ENCODE measurements around the gene MCTP2.
A peak's percentile ranks its signal among the peaks of the same experiment; 100 is the strongest.
"Not testable (repeated sequence)": the region's sequence is repeated elsewhere in the genome, so short reads cannot be mapped to it uniquely, and the experiment has no call there.

The MCTP2 gene

DNA sequence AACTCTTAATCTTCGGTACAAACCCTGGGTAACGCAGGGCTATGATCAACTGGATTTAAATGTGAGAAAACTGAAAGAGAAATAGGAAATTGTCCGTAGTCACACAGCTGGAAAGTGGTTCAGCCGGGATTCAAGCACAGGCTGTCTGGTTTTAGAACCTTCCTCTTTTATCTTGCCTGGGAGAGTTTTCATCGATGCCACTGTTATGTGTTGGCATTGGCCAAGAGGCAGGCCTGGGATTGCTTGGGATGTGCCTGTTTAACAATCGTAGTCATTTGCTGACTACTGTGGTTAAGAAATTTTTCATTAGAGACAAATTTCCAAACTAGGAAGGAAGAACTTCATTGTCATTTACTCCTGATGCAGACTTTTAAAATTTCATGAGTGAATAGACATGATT is 4.3 kb downstream of the MCTP2 start:
- peak in 1 of 2 experiments; percentile 15 for DNase-seq

DNA sequence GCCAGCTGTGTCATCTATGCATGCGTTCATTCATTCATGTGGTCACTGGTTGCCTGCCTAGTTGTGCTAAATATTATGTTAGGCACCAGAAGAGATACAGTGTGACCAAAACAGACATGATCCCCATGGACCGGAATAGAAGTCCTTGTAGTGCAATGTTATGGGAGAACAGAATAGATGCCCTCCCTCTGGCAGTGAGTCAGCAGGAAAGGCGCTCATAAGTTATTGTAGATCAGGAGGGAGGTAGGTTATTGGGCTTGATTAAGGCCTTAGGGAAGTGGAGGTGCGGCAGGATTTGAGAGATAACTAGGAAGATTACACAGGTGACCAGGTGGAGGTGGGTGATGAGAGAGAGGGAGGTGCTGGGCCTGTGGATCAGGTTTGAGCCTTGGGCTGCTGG is 5.2 kb downstream of the MCTP2 start:
- no peak for DNase-seq

DNA sequence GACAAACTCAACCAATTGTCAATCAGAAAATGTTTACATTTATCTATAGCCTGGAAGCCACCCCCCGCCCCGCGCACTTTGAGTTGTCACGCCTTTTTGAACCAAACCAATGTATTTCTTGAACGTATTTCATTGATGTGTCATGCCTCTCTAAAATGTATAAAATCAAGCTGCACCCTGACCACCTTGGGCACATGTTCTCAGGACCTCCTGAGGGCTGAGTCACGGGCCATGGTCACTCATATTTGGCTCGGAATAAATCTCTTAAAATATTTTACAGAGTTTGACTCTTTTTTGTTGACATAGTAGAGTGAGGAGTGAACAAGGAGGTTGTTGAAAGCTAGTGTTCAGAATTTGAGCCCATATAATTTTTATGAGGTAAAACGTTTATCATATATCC is 6.5 kb downstream of the MCTP2 start:
- DNase-seq: no peak

DNA sequence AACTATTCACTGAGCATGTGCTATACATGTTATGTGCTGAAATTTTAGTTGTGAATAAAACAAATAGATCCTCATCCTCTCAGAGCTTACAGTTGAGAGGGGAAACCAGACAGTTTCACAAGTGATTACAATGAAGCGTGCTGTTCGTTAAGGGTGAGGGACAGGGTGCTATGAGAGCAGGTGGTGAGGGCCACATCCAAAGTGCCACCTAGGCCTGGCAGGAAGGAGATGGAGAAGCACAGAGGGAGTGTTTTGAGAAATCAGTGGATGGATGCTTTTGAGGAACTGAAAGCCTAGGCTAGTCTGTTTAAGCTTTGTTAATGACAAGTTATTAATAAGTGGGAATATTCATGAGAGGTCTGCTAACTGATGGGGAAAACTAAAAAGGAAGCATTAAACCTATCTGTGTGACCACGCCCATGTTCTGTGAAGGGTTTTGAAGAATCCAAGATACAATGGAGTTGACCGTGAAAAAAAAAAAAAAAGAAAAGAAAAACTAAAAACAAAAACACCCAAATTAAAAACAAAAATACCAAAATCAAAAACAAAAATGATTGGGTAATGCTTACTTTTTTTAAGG is 7.3 kb downstream of the MCTP2 start:
- no peak for DNase-seq

DNA sequence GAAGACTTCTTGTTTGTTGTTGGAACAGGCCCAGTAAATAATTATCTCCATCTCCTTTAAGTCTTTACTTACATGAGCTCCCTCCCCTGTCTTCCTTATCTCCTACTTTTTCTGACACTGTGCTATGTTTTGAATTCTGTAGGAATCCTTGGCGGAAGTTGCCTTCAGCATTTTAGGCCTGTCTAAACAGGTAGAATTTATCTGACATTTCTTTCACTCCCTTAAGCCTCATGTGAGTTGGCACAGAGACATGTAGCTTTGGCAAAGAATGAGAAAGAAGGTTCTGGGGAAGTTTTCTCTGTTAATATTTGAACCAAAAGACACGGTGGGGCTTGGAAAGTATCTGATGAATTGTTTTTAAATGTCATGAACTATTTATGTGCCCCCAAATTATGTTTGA is 8.1 kb downstream of the MCTP2 start:
- no peak for DNase-seq

DNA sequence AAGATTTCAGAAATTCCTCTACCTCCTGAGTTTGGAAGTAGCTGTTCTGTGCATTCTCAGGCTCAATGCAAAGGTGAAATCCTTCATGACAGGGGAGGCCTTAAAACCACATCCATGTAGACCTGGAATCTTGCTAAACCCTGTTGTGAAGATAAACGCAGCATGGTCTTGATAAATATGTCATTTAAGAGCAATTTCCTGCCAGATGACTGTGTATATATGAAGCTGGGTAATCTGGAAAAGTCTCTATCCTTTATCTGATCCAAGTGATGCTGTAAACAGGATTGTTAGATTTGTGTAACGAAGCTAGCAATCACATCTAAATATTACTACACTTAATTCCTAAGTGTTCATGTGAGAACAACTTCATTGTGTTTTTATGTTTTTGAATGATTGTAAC is 9.1 kb downstream of the MCTP2 start:
- DNase-seq: no peak

DNA sequence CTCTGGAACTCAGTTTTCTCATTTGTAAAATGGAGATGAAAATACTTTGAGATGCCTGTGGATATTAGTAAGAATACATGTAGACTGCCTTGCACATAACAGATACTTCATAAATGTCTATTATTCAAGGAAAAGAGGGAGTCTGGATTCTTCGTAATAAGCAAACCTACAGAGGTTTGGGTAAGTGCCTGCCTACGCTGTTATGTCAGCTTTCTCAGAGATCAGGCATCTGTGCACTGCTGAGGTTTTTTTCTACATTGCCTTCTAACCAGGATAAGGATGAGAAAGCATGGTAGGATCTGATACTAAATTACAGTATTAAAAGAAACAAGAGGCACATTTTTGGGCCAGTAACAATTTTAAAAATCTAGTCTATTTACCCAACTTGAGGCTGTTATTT is 10.9 kb downstream of the MCTP2 start:
- no peak for DNase-seq

DNA sequence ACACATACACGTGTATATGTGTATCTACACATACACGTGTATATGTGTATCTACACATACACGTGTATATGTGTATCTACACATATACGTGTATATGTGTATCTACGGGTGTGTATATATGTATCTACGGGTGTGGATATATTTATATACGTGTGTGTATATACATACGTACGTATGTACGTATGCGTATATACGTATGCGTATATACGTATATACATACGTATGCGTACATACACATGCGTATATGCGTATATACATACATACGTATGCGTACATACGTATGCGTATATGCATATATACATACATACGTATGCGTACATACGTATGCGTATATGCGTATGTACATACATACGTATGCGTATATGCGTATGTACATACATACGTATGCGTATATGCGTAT is 11.6 kb downstream of the MCTP2 start:
- not testable (repeated sequence) for DNase-seq

DNA sequence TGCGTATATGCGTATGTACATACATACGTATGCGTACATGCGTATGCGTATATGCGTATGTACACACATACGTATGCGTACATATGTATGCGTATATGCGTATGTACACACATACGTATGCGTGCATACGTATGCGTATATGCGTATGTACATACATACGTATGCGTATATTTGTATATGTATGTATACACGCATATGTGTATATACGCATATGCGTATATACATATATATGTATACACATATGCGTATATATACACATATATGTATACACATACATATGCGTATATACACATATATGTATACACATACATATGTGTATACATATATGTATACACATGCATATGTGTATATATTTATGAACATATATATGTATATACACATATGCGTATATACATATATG is 12.1 kb downstream of the MCTP2 start:
- DNase-seq: no peak

DNA sequence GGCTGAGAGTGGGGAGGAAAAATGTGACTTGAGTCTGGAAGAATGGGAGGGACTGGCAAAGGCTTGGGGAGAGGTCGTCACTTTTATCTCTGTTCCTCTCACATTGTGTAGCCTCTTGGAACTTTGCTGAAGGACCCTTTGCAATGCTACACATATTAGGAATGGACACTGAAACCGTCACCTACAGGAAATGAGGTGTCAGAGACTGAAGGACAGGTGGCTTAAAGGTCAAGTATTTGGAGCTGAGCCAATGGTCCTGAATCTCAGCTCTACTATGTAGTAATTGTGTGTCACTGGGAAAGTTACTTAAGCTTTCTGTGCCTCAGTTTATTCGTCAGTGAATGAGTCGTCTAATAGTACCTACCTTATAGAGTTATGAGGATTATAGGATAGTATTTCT is 14.7 kb downstream of the MCTP2 start:
- no peak for DNase-seq

DNA sequence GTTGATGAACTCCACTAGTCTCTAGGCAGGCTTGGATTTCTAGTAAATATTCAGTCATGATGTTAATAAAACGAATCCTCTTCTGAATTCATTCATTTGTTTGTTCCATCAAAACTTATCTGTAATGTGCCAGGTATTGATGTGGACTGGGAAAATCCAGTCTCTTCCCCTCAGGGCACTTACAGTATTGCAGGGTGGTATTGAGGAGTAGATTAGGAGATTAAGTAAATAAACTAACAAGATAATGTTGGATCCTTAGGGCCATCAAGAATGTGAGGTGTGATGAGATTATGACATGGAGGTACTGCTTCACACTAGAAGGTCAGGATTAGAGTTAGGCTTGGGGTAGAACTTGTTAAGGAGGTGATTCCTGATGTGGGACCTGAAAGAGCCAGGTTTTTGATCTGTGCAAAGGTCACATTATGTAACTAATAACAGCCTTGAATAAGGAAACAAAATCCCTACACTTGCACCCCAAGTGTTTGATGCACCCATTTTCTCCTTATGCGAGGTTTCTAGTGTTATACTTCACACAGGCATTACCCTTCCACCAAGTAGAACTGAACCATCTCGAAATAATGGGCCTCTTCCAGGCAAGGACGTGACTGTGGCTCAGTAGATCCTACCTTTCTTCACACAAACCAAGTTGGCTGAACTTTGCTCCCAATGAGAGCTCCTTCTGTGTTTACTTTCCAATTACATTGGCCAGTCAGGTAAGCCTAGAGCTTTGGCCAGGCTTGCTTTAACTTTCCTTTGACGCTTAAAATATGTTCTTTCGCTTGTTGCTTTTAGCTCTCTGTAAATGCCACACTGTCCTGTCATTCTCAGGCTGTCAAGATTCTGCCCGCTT is 16.7 kb downstream of the MCTP2 start:
- no peak for DNase-seq

DNA sequence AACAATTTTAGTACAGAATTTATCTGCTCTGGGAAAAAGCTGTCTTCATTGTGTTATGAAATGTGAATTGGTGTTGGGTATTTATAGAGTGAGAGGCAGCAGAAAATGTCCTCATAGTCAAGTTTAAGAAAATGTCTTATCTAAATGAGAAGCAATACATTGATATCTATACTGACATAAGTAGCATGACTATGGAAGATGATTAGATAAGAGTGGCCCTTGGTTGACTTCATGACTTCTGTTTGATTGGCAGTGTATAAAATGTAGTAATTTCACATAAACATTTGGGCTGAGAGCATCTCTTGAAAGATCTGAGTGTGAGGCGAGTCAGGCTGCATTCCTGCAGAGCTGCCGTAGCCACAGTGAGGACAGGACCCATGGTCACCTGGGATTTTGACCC is 19.4 kb downstream of the MCTP2 start:
- no peak for DNase-seq

DNA sequence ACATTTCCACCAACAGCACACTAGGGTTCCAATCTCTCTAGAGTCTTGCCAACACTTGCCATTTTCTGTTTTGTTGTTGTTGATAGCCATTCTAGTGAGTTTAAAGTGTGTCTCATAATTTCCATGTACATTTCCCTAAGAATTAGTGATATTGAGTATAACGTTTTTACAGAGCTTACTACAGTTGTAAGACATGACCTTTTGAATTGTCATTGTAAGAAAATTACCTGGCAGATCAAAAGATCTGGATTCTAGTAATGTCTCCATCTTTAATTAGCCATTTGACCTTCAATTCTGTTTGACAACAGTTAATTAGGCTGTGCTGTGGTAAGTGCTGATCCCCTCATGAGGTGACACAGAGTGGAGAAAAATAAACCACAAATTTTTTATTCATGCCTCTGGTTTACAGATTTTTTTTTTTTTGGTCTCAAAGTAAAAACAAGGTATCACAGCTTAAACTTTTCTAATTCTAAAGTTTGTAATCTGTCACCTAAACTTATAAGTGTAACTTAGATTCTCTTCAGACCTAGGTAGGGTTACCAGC is 20.9 kb downstream of the MCTP2 start:
- no peak for DNase-seq

DNA sequence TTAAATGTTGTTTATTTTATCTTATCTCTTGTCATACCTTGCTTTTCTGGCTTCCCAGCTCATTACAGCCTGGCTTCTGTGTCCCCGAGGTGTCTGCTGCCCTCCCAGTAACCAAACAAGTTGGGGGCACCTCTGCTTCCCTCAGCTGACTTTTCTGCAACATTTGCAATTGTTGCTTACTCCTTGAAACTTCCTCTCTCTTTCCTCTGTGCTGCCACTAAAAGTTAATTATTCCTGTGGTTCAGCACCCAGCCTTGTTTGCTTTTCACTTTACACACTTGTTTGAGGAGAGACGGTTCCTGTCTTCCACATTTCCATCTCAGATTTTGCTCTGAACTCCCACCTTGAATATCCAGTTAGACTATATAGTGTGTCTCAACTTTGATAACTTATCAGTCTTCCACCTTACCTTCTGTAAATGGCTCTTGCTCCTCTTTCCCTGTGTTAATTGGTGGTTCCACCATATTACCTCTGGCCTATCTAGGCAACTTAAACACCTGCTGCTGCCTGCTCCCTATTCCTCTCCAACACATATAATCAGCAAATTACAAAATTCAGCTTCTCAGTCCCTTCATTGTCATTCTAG is 21.6 kb downstream of the MCTP2 start:
- DNase-seq: no peak

DNA sequence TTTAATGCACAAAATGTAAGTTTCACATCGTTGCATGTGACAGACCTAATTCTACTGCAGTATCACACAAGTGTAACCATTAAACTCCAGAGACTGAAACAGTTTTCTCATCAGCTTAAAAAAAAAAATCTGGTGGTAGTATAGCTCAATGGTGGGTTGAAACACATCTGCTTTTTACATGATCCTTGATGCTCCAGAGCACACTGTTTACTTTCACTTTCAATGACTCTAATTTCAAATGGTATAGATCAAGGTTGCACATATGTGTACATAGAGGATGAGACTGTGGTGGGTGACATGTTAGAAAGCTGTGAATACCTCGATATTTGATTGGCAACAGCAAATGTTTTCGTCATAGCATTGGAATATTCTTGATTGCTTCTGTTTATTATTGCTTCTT is 22.4 kb downstream of the MCTP2 start:
- no peak for DNase-seq

DNA sequence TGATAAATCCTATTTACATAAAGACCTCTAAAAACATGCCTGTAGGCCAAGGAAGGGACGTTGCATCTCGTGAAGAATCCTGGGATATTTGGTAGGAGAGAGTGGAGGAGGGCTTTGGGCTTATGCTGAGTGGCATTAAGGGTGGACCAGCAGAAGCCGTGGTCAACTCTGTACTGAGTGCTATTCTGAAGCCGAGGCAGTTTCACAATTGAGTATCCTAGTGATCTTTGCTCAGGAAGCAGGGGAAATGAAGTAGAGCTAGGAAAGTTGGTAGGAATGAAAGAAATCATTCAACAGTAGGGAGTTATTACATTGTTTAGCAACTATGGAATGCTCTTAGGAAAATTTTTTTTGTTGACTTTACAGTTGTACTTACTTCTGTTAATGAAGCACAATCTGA is 24.2 kb downstream of the MCTP2 start:
- DNase-seq: no peak

DNA sequence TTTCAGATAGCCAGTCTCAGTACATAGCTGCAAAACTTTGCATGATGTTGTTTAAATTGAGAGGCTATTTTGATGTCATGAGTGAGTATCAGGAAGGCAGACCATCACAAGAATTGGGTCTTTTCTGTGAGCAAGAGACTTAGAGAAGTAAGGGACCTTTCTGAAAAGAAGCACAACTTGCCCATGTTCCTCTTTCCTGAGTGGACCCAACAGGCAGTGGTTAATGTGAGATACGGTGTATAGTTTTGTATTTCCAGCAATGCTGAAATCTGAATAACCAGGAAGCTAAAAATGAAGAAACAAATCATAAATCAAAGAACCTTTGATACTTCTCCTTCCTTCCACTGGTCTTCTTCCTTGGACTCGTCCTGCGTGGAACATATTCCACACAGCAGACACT is 25.1 kb downstream of the MCTP2 start:
- no peak for DNase-seq

DNA sequence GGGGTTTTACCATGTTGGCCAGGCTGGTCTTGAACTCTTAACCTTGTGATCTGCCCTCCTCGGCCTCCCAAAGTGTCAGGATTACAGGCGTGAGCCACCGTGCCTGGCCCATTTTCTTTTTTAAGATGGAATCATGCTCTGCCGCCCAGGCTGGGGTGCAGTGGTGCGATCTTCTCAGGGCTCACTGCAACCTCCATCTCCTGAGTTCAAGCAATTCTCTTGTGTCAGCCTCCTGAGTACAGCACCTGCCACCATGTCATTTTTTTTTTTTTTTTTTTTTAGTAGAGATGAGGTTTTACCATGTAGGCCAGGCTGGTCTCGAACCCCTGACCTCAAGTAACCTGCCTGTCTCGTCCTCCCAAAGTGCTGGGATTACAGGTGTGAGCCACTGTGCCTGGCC is 26.4 kb downstream of the MCTP2 start:
- DNase-seq: not testable (repeated sequence)

DNA sequence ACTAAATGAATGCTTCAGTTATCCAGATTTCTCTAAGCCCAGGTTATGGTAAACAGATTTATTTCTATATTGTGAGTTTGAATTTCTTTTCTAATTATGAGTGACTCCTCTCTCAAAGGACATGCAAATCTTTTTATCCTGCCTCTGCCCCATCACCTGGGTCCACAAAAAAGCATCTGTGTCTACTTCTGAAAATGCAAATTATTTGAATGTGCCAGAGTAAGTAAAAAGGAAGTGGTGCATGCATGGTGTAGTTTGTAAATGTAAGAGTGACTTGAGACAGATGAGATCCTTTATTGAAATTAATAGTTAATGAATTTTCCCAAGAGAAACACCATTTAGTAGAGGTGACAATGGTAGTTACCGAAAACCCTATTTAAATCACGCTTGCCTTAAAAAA is 26.9 kb downstream of the MCTP2 start:
- no peak for DNase-seq

DNA sequence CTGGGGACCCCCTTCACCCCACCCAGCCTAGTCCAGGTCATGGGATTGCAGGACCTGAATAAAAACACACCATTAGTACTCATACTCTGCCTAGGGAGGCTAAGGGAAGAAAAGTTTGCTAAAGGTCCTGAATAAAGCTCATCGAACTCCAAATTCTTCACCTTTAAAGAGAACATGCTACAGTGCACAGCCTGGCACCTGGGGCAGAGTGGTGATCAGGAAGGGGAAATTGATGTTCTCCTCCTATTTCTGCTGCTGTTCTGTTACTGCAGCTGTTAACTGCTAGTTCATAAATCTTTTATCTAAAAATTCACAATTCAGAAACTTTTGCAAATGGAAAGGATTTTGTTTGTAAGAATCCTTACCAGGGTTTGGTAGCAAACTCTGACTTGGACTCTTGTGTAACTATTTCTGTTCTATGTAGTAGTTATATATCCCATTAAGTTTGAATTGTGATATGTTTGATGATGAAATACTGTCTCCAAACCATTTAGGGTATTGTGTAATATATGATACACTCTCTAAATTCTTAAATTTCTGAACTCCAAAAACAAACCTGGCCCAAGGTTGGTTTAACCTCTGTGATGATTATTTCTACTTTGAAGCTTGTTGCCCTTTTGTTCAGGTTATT is 27.9 kb downstream of the MCTP2 start:
- DNase-seq: no peak

DNA sequence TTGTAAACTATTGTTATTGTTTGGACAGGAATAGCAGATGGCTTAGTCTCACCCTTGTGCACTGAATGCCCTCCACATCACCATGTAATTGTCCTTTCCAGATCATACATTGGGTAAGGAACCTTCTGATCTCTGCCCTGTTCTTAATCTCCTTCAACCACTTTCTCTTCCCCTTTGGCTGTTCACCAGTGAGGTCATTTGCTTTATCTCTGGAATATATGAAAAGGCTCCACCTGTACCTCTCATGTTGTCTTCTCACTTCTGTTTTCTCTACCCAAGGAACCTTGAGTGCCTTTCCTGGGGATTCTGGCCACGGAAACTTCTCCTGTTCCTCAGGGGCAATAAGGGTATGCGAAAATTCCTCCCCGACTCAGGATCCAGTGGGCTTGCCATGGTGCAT is 28.5 kb downstream of the MCTP2 start:
- no peak for DNase-seq

DNA sequence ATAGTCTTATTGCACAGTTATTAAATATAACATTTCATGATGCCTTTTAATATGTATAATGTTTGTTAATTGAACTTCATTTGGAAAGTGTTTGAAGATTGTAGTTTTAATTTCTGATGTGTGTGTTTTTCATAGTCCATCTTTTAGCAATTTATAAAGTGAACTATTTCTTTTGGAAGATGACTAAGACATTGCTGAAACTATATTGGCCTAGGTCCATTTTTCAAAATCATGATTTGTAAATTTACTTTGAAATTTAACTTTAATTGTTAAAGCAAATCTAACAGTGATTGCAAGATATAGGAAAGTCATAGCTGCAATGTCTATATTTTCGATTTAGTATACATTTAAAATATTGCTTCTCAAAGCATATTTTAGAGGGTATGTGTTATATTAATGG is 30.8 kb downstream of the MCTP2 start:
- no peak for DNase-seq

DNA sequence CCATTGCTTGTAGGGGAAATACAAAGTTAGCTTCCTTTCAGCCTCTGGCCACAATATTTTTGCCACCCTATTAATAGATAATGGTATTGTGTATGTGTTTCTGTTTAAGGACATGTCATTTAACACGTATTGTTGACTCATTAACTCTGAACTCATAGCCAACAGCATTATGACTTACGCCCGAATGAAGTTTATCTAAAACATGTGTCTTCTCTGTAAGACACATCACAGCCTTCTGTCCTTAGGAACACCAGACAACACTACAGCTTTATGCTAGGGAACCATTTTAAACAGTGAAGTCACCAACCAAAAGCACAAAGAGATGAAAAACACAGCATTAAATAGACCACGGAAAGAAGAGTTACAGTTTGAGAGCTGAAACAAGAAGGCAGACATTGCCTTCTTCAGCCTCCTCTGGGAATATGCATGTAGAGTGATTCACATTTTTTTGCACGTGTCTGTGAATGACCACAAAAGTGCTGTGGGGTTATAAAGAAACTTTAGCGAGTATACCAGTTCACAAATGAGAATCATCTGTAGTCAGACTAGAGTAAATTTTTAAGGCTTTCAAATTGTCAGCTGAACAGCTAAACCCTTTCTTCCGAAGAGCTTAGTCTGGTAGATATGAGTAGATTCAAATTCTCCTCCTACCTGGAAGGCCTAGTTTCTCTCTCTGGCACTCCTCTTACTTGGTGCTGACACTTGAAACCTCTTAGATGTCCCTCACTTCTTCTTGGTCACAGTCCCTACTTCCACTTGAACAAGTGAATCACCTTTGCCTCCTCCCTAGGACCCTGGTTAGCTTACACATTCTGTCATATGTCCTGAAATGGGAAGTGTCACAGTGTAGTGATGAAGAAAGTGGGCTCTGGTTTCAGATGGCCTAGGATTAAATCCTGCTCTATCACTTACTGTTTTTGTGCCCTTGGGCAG is 32.2 kb downstream of the MCTP2 start:
- no peak for DNase-seq

Measured in Kasumi-1 (cell line).